Mucosa of descending colon (tissue), 3 donors: ENCODE measurements around the gene FGF19. TPM values are rescaled to one million over a fixed set of nuclear protein-coding genes. Genes with fewer than 3 reads are reported as not detected.

ENCODE experiments used
- ATAC-seq: fragments of 200-7000 bp; cut with Tn5 transposase; one replicate; pipeline ENCODE4 v1.9.1; 2020; ENCODE audit warnings: mild to moderate bottlenecking, moderate library complexity
- DNase-seq, 3 donors: peaks; one replicate each; pipeline ENCODE4 v3.0.0-alpha.2; 2020
- H3K36me3 ChIP-seq: fragments of 200-600 bp; one replicate; pipeline ENCODE4 v1.8.0; 2021; ENCODE audit warnings: low read depth, mild to moderate bottlenecking
- H3K4me1 ChIP-seq: fragments of 200-600 bp; one replicate; pipeline ENCODE4 v1.8.0; 2021; ENCODE audit warnings: low read depth, mild to moderate bottlenecking
- H3K4me3 ChIP-seq: fragments of 200-600 bp; one replicate; pipeline ENCODE4 v1.8.0; 2021; ENCODE audit warnings: mild to moderate bottlenecking
- H3K9me3 ChIP-seq: fragments of 200-600 bp; one replicate; pipeline ENCODE4 v1.8.0; 2021; ENCODE audit warnings: mild to moderate bottlenecking
- intact Hi-C, 2 donors: fragments of 100-400 bp; cut with DNase I in 1 of 2; cut with micrococcal nuclease in 1 of 2; formaldehyde crosslinking; loops; one replicate each; pipeline versions ENCODE4 v1.11.0 to v1.11.1; 2022; cut with DNase I, micrococcal nuclease
- total RNA-seq, 3 donors: library from RNA; stranded (reverse); fragmentation: NEBNext Ultra II Directional in 2 of 3; extraction: Animal tissue kit (Norgen Biotek cat#: 25700) in 2 of 3; gene quantifications; one replicate each; pipeline versions ENCODE4 v1.2.1 to v1.2.4, GENCODE V29; 2021 to 2023
- TF ChIP-seq, protein P1 (sequence below): fragments of 200-600 bp; IDR thresholded peaks from one replicate; pipeline ENCODE4 v1.8.0; 2022; ENCODE audit warnings: antibody characterized with exemption, mild to moderate bottlenecking
- donor health status: DM: no; HTN: no; CAD: no; lungs with moderate emphysema.
- donor health status: DM: no; HTN: no; CAD: no.
- donor health status: DM: no; HTN: yes; CAD: no.

FGF19 gene
- total RNA-seq, 3 donors from 2014 or later, result not detected

- DNase-seq, result no peak
- no peaks in the 10 kb centered on the region for H3K9me3 ChIP-seq
- H3K36me3 ChIP-seq, result no peaks in the 10 kb centered on the region
- no peak for ATAC-seq
- peaks cover 24% of the 10 kb centered on the region for H3K4me1 ChIP-seq
- intact Hi-C loops, result no loop called here
- no peak overlapping the region for H3K4me3 ChIP-seq
- TF ChIP-seq, protein P1, sequence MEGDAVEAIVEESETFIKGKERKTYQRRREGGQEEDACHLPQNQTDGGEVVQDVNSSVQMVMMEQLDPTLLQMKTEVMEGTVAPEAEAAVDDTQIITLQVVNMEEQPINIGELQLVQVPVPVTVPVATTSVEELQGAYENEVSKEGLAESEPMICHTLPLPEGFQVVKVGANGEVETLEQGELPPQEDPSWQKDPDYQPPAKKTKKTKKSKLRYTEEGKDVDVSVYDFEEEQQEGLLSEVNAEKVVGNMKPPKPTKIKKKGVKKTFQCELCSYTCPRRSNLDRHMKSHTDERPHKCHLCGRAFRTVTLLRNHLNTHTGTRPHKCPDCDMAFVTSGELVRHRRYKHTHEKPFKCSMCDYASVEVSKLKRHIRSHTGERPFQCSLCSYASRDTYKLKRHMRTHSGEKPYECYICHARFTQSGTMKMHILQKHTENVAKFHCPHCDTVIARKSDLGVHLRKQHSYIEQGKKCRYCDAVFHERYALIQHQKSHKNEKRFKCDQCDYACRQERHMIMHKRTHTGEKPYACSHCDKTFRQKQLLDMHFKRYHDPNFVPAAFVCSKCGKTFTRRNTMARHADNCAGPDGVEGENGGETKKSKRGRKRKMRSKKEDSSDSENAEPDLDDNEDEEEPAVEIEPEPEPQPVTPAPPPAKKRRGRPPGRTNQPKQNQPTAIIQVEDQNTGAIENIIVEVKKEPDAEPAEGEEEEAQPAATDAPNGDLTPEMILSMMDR, result no peak
Observed at GRCh38 chr11:69702769-69703452, 911 bp downstream of the FGF19 start.

GRCh38 chr11:69702239-69702691, 1.6 kb downstream of the FGF19 start:
- Histone ChIP-seq H3K9me3 (no peaks in the 10 kb centered on the region), H3K4me3 (no peak overlapping the region), H3K36me3 (no peaks in the 10 kb centered on the region), H3K4me1 (peaks cover 24% of the 10 kb centered on the region)
- ATAC-seq (no peak), DNase-seq (no peak)
- TF ChIP-seq, protein P1, result no peak
- intact Hi-C loops, result no loop called here

DNA sequence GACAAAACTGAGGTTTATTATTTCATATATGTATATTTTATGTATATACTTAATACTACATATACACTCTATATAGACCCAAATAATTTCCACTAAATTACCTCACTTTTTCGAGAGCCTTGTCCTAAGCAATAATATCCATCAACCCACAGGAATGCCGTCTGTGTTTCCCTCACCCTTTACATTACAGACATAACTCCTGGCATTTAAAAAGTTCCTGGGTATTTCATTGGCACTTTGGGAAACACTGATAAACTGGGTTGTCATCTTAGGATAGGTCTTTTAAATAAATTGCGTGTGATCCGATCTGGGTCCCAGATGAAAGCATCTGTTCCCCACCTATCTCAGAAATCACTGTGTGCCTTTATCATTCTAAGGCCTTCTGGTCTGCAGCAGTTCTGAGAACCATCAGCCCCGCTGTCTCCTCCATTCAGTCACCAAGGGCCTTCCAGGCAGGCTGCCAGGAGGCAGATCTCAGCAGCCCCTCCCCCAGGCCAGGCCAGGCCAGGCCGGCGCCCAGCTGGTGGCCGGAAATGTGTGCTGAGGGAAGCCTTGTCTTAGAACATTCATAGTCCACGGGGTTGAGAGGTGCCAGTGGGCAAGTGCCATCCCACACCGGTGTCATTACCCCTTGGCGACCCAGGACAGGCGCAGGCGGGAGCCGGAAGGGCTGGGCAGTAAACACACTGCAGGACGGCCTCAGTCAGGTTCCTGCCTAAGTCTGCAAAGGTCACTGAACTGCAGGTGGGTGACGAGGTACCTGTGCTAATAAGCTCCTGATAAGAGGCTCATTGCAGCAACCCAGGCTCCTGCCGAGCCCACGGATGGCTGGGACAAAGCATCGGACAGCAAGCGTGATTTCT, 3.3 kb downstream of the FGF19 start:
- Histone ChIP-seq H3K36me3 (no peaks in the 10 kb centered on the region), H3K9me3 (no peaks in the 10 kb centered on the region), H3K4me1 (peaks cover 14% of the 10 kb centered on the region), H3K4me3 (no peak overlapping the region)
- DNase-seq (peak in 2 of 3 donors; percentile 54 to 56), ATAC-seq (peak; percentile 33)
- TF ChIP-seq, protein P1, result no peak
- intact Hi-C loops, result no loop called here

GRCh38 chr11:69699213-69699612, 4.6 kb downstream of the FGF19 start:
- ATAC-seq (no peak), DNase-seq (no peak)
- Histone ChIP-seq H3K9me3 (no peaks in the 10 kb centered on the region), H3K36me3 (no peaks in the 10 kb centered on the region), H3K4me3 (no peak overlapping the region), H3K4me1 (peaks cover 8% of the 10 kb centered on the region)
- TF ChIP-seq, protein P1, result no peak
- intact Hi-C loops, result no loop called here

DNA sequence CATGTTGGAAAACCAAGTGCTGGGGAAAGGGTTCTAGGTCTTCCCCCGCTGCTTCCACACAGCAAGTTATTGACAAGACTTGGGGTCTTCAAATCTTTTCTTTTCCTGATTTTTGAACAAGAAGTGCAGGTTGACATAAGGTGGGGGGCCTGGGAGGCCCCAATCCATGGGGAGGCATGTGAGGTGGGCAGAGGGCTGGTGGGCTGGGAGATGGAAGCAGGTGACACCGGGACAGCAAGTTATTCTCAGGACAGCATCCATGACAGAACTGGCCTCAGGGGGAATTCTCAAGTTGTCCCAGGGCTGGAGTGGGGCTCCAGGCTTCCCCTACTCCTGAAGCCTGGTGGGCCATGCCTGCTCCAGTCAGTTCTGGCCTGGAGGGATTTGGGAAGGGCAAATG, 5.5 kb downstream of the FGF19 start:
- Histone ChIP-seq H3K4me1 (peaks cover 2% of the 10 kb centered on the region), H3K36me3 (no peaks in the 10 kb centered on the region), H3K4me3 (no peak overlapping the region), H3K9me3 (no peaks in the 10 kb centered on the region)
- ATAC-seq, result no peak
- TF ChIP-seq, protein P1, result no peak
- no peak for DNase-seq
- intact Hi-C loops, result no loop called here
